Measurements from ENCODE around the gene NME1. TPM values are rescaled to one million over a fixed set of nuclear protein-coding genes. Genes with fewer than 3 reads are reported as not detected.

Gene NME1
- polyA plus RNA-seq, 1 donor (not counting 4 experiments of a cell fraction or from before 2014, with no cell fraction given) = 381 TPM

- FAIRE-seq (no peak), DNase-seq (ENCODE audit: low read depth, low spot score) (no peak)
- Histone ChIP-seq H3K27me3 (ENCODE audit: control insufficient read depth, extremely low read depth, insufficient read depth, low read length) (no peaks in the 10 kb centered on the region), H3K4me1 (ENCODE audit: control insufficient read depth, extremely low read depth, insufficient read depth, low read length) (no peaks in the 10 kb centered on the region), H3K4me3 (ENCODE audit: control insufficient read depth in 2 of 3, extremely low read depth in 1 of 3, insufficient read depth in 2 of 3, low read depth in 1 of 3, low read length in 3 of 3) (no peak overlapping the region), H3K9me1 (ENCODE audit: control insufficient read depth, extremely low read depth, insufficient read depth, low read length) (no peaks in the 10 kb centered on the region), H4K20me1 (ENCODE audit: control insufficient read depth, extremely low read depth, insufficient read depth, low read length) (no peaks in the 10 kb centered on the region), H3K36me3 (ENCODE audit: control insufficient read depth in 2 of 2, extremely low read depth in 1 of 2, insufficient read depth in 2 of 2, low read length in 2 of 2) (peaks cover 4 to 13% of the 10 kb centered on the region in 2 experiments), H2AFZ (ENCODE audit: control insufficient read depth, low read length) (no peak overlapping the region), H3K79me2 (ENCODE audit: control insufficient read depth, insufficient read depth, low read length) (no peaks in the 10 kb centered on the region), H3K4me2 (ENCODE audit: control insufficient read depth, extremely low read depth, insufficient read depth, low read depth, low read length) (no peak overlapping the region), H3K9ac (ENCODE audit: control insufficient read depth, extremely low read depth, insufficient read depth, low read length) (no peak overlapping the region), H3K9me3 (ENCODE audit: control insufficient read depth, low read depth, low read length) (no peaks in the 10 kb centered on the region), H3K27ac (ENCODE audit: control insufficient read depth, insufficient read depth, low read length) (no peak overlapping the region)
- TF ChIP-seq CTCF (optimal IDR thresholded peaks at IDR 0.05 in 1 of 3, IDR thresholded peaks at IDR 0.05 in 1 of 3, conservative IDR thresholded peaks at IDR 0.05 in 1 of 3; ENCODE audit: extremely low read depth in 1 of 3, insufficient read depth in 2 of 3, low read length in 3 of 3) (no peak), EZH2 (IDR thresholded peaks at IDR 0.05; ENCODE audit: low read length) (no peak)
- dilution Hi-C loops (cut with MboI; ENCODE audit: extremely low pct_ligation_motif_present, low sequenced_read_pairs) = no loop called here
These were observed 44.4 kb downstream of the NME1 start for GRCh38 chr17:51197754-51198153.

GRCh38 chr17:51200295-51200694 lies 46.9 kb downstream of the NME1 start:
- DNase-seq (ENCODE audit: low read depth, low spot score) = no peak
- H2AFZ ChIP-seq (ENCODE audit: control insufficient read depth, low read length) = no peak overlapping the region
- H3K9me1 ChIP-seq (ENCODE audit: control insufficient read depth, extremely low read depth, insufficient read depth, low read length) = no peaks in the 10 kb centered on the region
- H3K79me2 ChIP-seq (ENCODE audit: control insufficient read depth, insufficient read depth, low read length) = no peaks in the 10 kb centered on the region
- no peaks in the 10 kb centered on the region for H3K9me3 ChIP-seq (ENCODE audit: control insufficient read depth, low read depth, low read length)
- dilution Hi-C loops (cut with MboI; ENCODE audit: extremely low pct_ligation_motif_present, low sequenced_read_pairs) = no loop called here
- H3K36me3 ChIP-seq (ENCODE audit: control insufficient read depth in 2 of 2, extremely low read depth in 1 of 2, insufficient read depth in 2 of 2, low read length in 2 of 2) = peaks cover 3 to 13% of the 10 kb centered on the region in 2 experiments
- no peaks in the 10 kb centered on the region for H3K27me3 ChIP-seq (ENCODE audit: control insufficient read depth, extremely low read depth, insufficient read depth, low read length)
- no peak overlapping the region for H3K4me2 ChIP-seq (ENCODE audit: control insufficient read depth, extremely low read depth, insufficient read depth, low read depth, low read length)
- no peak overlapping the region for H3K27ac ChIP-seq (ENCODE audit: control insufficient read depth, insufficient read depth, low read length)
- H3K9ac ChIP-seq (ENCODE audit: control insufficient read depth, extremely low read depth, insufficient read depth, low read length) = no peak overlapping the region
- TF ChIP-seq EZH2 (IDR thresholded peaks at IDR 0.05; ENCODE audit: low read length) (no peak), CTCF (optimal IDR thresholded peaks at IDR 0.05 in 1 of 3, IDR thresholded peaks at IDR 0.05 in 1 of 3, conservative IDR thresholded peaks at IDR 0.05 in 1 of 3; ENCODE audit: extremely low read depth in 1 of 3, insufficient read depth in 2 of 3, low read length in 3 of 3) (no peak)
- H3K4me1 ChIP-seq (ENCODE audit: control insufficient read depth, extremely low read depth, insufficient read depth, low read length) = no peaks in the 10 kb centered on the region
- no peak for FAIRE-seq
- H3K4me3 ChIP-seq (ENCODE audit: control insufficient read depth in 2 of 3, extremely low read depth in 1 of 3, insufficient read depth in 2 of 3, low read depth in 1 of 3, low read length in 3 of 3) = no peak overlapping the region
- no peaks in the 10 kb centered on the region for H4K20me1 ChIP-seq (ENCODE audit: control insufficient read depth, extremely low read depth, insufficient read depth, low read length)

Measured in keratinocyte (primary cell).